A673 (cell line): ENCODE data around the gene SMARCA4.

ENCODE experiments used
- EZH2 ChIP-seq: fragments of 200-600 bp; sonication (generic); IDR thresholded peaks from 2 replicates; pipeline ENCODE4 v1.6.1; 2017; ENCODE audit warnings: borderline replicate concordance, low read depth, mild to moderate bottlenecking, mixed read lengths, antibody characterized with exemption, low read length; ENCODE audit not compliant: poor library complexity, severe bottlenecking
- TF ChIP-seq, protein P1 (sequence below): fragments of 300-800, 200-600 bp; sonication (generic); conservative IDR thresholded peaks from 2 replicates; pipeline ENCODE4 v1.5.1; 2017; ENCODE audit warnings: low read depth, mild to moderate bottlenecking, antibody characterized with exemption, low read length, moderate library complexity, mixed read lengths

DNA sequence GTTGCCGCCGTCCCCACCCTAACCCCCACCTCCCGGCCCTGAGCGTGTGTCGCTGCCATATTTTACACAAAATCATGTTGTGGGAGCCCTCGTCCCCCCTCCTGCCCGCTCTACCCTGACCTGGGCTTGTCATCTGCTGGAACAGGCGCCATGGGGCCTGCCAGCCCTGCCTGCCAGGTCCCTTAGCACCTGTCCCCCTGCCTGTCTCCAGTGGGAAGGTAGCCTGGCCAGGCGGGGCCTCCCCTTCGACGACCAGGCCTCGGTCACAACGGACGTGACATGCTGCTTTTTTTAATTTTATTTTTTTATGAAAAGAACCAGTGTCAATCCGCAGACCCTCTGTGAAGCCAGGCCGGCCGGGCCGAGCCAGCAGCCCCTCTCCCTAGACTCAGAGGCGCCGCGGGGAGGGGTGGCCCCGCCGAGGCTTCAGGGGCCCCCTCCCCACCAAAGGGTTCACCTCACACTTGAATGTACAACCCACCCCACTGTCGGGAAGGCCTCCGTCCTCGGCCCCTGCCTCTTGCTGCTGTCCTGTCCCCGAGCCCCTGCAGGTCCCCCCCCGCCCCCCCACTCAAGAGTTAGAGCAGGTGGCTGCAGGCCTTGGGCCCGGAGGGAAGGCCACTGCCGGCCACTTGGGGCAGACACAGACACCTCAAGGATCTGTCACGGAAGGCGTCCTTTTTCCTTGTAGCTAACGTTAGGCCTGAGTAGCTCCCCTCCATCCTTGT, 38.8 kb upstream of the SMARCA4 start:
- TF ChIP-seq, protein P1, sequence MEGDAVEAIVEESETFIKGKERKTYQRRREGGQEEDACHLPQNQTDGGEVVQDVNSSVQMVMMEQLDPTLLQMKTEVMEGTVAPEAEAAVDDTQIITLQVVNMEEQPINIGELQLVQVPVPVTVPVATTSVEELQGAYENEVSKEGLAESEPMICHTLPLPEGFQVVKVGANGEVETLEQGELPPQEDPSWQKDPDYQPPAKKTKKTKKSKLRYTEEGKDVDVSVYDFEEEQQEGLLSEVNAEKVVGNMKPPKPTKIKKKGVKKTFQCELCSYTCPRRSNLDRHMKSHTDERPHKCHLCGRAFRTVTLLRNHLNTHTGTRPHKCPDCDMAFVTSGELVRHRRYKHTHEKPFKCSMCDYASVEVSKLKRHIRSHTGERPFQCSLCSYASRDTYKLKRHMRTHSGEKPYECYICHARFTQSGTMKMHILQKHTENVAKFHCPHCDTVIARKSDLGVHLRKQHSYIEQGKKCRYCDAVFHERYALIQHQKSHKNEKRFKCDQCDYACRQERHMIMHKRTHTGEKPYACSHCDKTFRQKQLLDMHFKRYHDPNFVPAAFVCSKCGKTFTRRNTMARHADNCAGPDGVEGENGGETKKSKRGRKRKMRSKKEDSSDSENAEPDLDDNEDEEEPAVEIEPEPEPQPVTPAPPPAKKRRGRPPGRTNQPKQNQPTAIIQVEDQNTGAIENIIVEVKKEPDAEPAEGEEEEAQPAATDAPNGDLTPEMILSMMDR = no peak
- no peak for TF ChIP-seq EZH2
